ENCODE data around the gene LHX3. TPM values are rescaled to one million over a fixed set of nuclear protein-coding genes. Genes with fewer than 3 reads are reported as not detected.

The LHX3 gene
- total and polyA plus RNA-seq, 2 donors (not counting 1 experiment from before 2014, with no cell fraction given), result 0.07 to 0.30 TPM

GRCh38 chr9:136173648-136174290, 31.2 kb downstream of the LHX3 start:
- Histone ChIP-seq H3K27me3 (replicated peaks in 1 of 4; ENCODE audit: control extremely low read depth in 1 of 4, control insufficient read depth in 3 of 4, insufficient read depth in 4 of 4, low read length in 3 of 4) (peaks cover 0 to 34% (median 4%) of the 10 kb centered on the region in 4 experiments), H3K4me1 (ENCODE audit: control insufficient read depth in 2 of 2, insufficient read depth in 2 of 2, low read length in 2 of 2) (peaks cover 0 to 15% of the 10 kb centered on the region in 2 donors), H3K79me2 (ENCODE audit: control insufficient read depth, insufficient read depth, low read length) (no peaks in the 10 kb centered on the region), H3K27ac (ENCODE audit: low read length in 2 of 2) (no peak overlapping the region), H4K20me1 (ENCODE audit: control insufficient read depth, insufficient read depth, low read length, poor library complexity, severe bottlenecking) (no peaks in the 10 kb centered on the region), H3K9me3 (ENCODE audit: control extremely low read depth in 1 of 3, control insufficient read depth in 2 of 3, insufficient read depth in 1 of 3, low read length in 2 of 3) (peaks cover 0 to 6% (median 0%) of the 10 kb centered on the region in 3 donors), H3K4me3 (ENCODE audit: control extremely low read depth in 1 of 5, extremely low read depth in 1 of 5, insufficient read depth in 1 of 5, low read depth in 2 of 5, low read length in 4 of 5) (no peak overlapping the region), H3K9ac (ENCODE audit: low read length) (no peak overlapping the region), H3K4me2 (replicated peaks; ENCODE audit: low read depth, low read length, poor library complexity, severe bottlenecking) (no peak overlapping the region), H3K36me3 (replicated peaks in 1 of 2; ENCODE audit: control extremely low read depth in 1 of 2, control insufficient read depth in 1 of 2, extremely low read depth in 1 of 2, insufficient read depth in 2 of 2, low read length in 1 of 2) (no peaks in the 10 kb centered on the region), H2AFZ (ENCODE audit: insufficient read depth, low read depth, low read length, poor library complexity, severe bottlenecking) (no peak overlapping the region)
- TF ChIP-seq CTCF (IDR thresholded peaks at IDR 0.05), result no peak
- TF ChIP-seq EZH2 (IDR thresholded peaks at IDR 0.05; ENCODE audit: borderline replicate concordance, insufficient read depth, low read depth, low read length, poor library complexity, severe bottlenecking), result no peak
- Mint-ChIP-seq H3K27ac (no peak overlapping the region), H3K27me3 (peaks cover 12% of the 10 kb centered on the region), H3K9me3 (ENCODE audit: insufficient read depth) (no peaks in the 10 kb centered on the region), H3K4me1 (peaks cover 11% of the 10 kb centered on the region), H3K4me3 (no peak overlapping the region)
- ChIA-PET POLR2A (no interaction called here), CTCF (interaction anchor here (0.8 kb wide), 1 partner anchor 70 kb away, joined by 4 read pairs; no protein-coding TSS in a partner anchor)
- DNase-seq (no peak), ATAC-seq (ENCODE audit: low read depth) (no peak)
- intact Hi-C loops (cut with micrococcal nuclease), result no loop called here
- WGBS (ENCODE audit: insufficient coverage), result 92% methylated on average over 14 of the region's 14 CpGs

- intact Hi-C loops (cut with micrococcal nuclease), result no loop called here
- peaks cover 0 to 35% (median 4%) of the 10 kb centered on the region in 4 experiments for H3K27me3 ChIP-seq (replicated peaks in 1 of 4; ENCODE audit: control extremely low read depth in 1 of 4, control insufficient read depth in 3 of 4, insufficient read depth in 4 of 4, low read length in 3 of 4)
- 83% methylated on average over 16 of the region's 16 CpGs for WGBS (ENCODE audit: insufficient coverage)
- H2AFZ ChIP-seq (ENCODE audit: insufficient read depth, low read depth, low read length, poor library complexity, severe bottlenecking), result no peak overlapping the region
- no peak overlapping the region for H3K4me2 ChIP-seq (replicated peaks; ENCODE audit: low read depth, low read length, poor library complexity, severe bottlenecking)
- H4K20me1 ChIP-seq (ENCODE audit: control insufficient read depth, insufficient read depth, low read length, poor library complexity, severe bottlenecking), result no peaks in the 10 kb centered on the region
- no peak overlapping the region for H3K4me3 Mint-ChIP-seq
- peaks cover 11% of the 10 kb centered on the region for H3K4me1 Mint-ChIP-seq
- no peaks in the 10 kb centered on the region for H3K9me3 Mint-ChIP-seq (ENCODE audit: insufficient read depth)
- H3K9me3 ChIP-seq (ENCODE audit: control extremely low read depth in 1 of 3, control insufficient read depth in 2 of 3, insufficient read depth in 1 of 3, low read length in 2 of 3), result peaks cover 0 to 6% (median 0%) of the 10 kb centered on the region in 3 donors
- CTCF ChIA-PET, result interaction anchor here (2.3 to 8.7 kb wide), 4 partner anchors 67 to 111 kb away, joined by 9 to 103 read pairs (median 42); no protein-coding TSS in a partner anchor
- no peaks in the 10 kb centered on the region for H3K79me2 ChIP-seq (ENCODE audit: control insufficient read depth, insufficient read depth, low read length)
- no peak overlapping the region for H3K27ac ChIP-seq (ENCODE audit: low read length in 2 of 2)
- DNase-seq (no peak), ATAC-seq (ENCODE audit: low read depth) (no peak)
- peaks cover 18% of the 10 kb centered on the region for H3K27me3 Mint-ChIP-seq
- no peaks in the 10 kb centered on the region for H3K36me3 ChIP-seq (replicated peaks in 1 of 2; ENCODE audit: control extremely low read depth in 1 of 2, control insufficient read depth in 1 of 2, extremely low read depth in 1 of 2, insufficient read depth in 2 of 2, low read length in 1 of 2)
- no peak overlapping the region for H3K4me3 ChIP-seq (ENCODE audit: control extremely low read depth in 1 of 5, extremely low read depth in 1 of 5, insufficient read depth in 1 of 5, low read depth in 2 of 5, low read length in 4 of 5)
- peaks cover 0 to 15% of the 10 kb centered on the region in 2 donors for H3K4me1 ChIP-seq (ENCODE audit: control insufficient read depth in 2 of 2, insufficient read depth in 2 of 2, low read length in 2 of 2)
- POLR2A ChIA-PET, result no interaction called here
- no peak overlapping the region for H3K27ac Mint-ChIP-seq
- TF ChIP-seq EZH2 (IDR thresholded peaks at IDR 0.05; ENCODE audit: borderline replicate concordance, insufficient read depth, low read depth, low read length, poor library complexity, severe bottlenecking), result no peak
- no peak for TF ChIP-seq CTCF (IDR thresholded peaks at IDR 0.05)
- no peak overlapping the region for H3K9ac ChIP-seq (ENCODE audit: low read length)
These were observed 32.4 kb downstream of the LHX3 start for GRCh38 chr9:136172412-136173079.

All from B cell (primary cell).